Testis (tissue), 3 donors: ENCODE measurements around the gene CHCHD6. TPM values are rescaled to one million over a fixed set of nuclear protein-coding genes. Genes with fewer than 3 reads are reported as not detected.

ENCODE experiments used
- DNase-seq: peaks from one replicate; pipeline ENCODE4 v3.0.0-alpha.2; 2019
- H3K27ac ChIP-seq, 2 donors: fragments of 200-600 bp; sonication (generic); one replicate each; pipeline ENCODE4 v1.5.1; 2019
- H3K27me3 ChIP-seq: fragments of 200-600 bp; sonication (generic); one replicate; pipeline ENCODE4 v1.5.1; 2019
- H3K36me3 ChIP-seq: fragments of 200-600 bp; sonication (generic); one replicate; pipeline ENCODE4 v1.5.1; 2017; ENCODE audit warnings: low read depth; ENCODE audit errors: missing control alignments
- H3K4me1 ChIP-seq: fragments of 200-600 bp; sonication (generic); one replicate; pipeline ENCODE4 v1.5.1; 2019
- H3K4me3 ChIP-seq, 2 donors: fragments of 200-600 bp; sonication (generic); one replicate each; pipeline ENCODE4 v1.5.1; 2017 to 2019
- H3K9me3 ChIP-seq: fragments of 200-600 bp; sonication (generic); one replicate; pipeline ENCODE4 v1.5.1; 2017
- POLR2A ChIP-seq: fragments of 450-650 bp; IDR thresholded peaks from one replicate; pipeline ENCODE4 v1.6.1; 2017; ENCODE audit warnings: antibody characterized with exemption, mild to moderate bottlenecking, moderate library complexity
- WGBS, 2 donors: methylation state at CpG; one replicate each; pipeline ENCODE4 v1.1.5; 2018; 5-methylcytosine and 5-hydroxymethylcytosine counted together
- intact Hi-C: fragments of 100-400 bp; cut with DNase I; formaldehyde crosslinking; loops from one replicate; pipeline ENCODE4 v1.15.1; 2023; ENCODE audit warnings: low total_unique reads
- polyA plus RNA-seq: library from polyadenylated mRNA; stranded (reverse); fragments of 350-450 nt; fragmentation: Illumina TruSeq; extraction: RNeasy Lipid Tissue Mini Kit (QIAGEN cat#74804); gene quantifications from one replicate; pipeline ENCODE4 v1.2.3, GENCODE V29; 2014; ENCODE audit warnings: low read depth, low replicate concordance; ENCODE audit not compliant: insufficient read depth
- total RNA-seq, 2 donors: library from RNA; depleted of rRNA; stranded (reverse); fragments of >200 nt; gene quantifications; one replicate each; pipeline ENCODE4 v1.2.3, GENCODE V29; 2016
- TF ChIP-seq, protein P1 (sequence below), 3 experiments: fragments of 450-650 bp in 2 of 3; fragments of 200-600 bp in 1 of 3; sonication (generic) in 1 of 3; IDR thresholded peaks; one replicate each; pipeline ENCODE4 v1.5.1; 2016 to 2019; ENCODE audit warnings: antibody characterized with exemption in 3 of 3, mild to moderate bottlenecking in 2 of 3, moderate library complexity in 1 of 3

CHCHD6 gene
- total and polyA plus RNA-seq, 3 donors from 2014 or later = 47.6 to 84.6 (median 49.9) TPM

DNA sequence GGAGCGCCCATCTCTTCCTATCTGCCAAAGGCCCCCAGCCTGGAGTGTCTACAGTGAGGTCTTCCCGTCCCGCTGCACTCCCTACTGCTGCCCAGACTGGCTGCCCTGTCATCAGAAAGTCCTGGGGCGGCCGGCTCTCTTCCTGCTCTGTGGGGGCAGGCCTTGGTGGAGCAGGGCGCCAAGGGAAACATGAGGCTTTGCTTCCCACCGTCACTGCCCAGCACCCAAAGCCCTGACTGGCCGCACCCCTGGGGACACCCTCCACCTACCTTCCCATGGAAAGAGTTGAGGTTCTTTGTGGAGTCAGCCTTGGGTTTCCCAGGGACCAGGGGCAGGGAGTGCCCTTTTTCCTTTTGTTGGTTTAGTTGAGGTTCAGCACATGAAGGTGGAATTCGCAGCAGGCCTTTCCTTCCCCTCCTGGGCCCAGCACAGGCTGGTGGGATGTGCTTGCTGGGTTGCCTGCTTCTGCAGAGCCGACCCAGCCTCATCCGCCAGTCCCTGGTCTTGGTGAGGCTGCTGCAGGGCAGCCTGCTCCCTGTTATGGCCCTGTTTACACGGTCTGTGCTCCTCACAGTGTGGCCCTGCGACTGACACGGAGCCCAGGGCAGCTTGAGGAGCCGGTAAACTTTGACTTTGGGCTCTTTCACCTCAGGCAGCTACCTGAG lies 227.0 kb downstream of the CHCHD6 start:
- no peak overlapping the region for H3K27ac ChIP-seq
- no peaks in the 10 kb centered on the region for H3K27me3 ChIP-seq
- H3K9me3 ChIP-seq = no peaks in the 10 kb centered on the region
- H3K4me3 ChIP-seq = no peak overlapping the region
- no peaks in the 10 kb centered on the region for H3K36me3 ChIP-seq
- DNase-seq = no peak
- intact Hi-C loops = no loop called here
- peaks cover 4% of the 10 kb centered on the region for H3K4me1 ChIP-seq
- 94 to 96% methylated on average over 14 to 15 of the region's 15 CpGs for WGBS, 2 donors
- TF ChIP-seq POLR2A = no peak
- TF ChIP-seq, protein P1, sequence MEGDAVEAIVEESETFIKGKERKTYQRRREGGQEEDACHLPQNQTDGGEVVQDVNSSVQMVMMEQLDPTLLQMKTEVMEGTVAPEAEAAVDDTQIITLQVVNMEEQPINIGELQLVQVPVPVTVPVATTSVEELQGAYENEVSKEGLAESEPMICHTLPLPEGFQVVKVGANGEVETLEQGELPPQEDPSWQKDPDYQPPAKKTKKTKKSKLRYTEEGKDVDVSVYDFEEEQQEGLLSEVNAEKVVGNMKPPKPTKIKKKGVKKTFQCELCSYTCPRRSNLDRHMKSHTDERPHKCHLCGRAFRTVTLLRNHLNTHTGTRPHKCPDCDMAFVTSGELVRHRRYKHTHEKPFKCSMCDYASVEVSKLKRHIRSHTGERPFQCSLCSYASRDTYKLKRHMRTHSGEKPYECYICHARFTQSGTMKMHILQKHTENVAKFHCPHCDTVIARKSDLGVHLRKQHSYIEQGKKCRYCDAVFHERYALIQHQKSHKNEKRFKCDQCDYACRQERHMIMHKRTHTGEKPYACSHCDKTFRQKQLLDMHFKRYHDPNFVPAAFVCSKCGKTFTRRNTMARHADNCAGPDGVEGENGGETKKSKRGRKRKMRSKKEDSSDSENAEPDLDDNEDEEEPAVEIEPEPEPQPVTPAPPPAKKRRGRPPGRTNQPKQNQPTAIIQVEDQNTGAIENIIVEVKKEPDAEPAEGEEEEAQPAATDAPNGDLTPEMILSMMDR (IDR thresholded peaks at IDR 0.05) = no peak

DNA sequence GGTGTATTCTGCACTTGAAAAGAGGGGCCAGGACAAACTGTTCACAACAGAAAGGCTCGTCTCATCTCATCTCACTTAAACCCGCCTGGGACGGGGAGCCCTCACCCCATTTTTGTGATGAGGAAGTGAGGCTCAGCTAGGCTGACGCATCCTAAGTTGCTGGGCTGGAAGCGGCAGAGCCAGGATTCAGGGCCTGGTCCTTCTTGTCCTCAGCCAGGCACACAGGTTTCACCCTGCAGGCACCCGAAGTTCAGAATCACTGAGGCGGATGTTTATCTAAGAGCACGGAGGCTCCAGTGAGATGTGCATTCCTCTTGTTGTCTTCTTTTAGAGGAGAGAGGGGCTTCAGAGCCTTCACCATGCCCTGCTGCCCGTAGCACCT lies 227.8 kb downstream of the CHCHD6 start:
- intact Hi-C loops = no loop called here
- H3K4me1 ChIP-seq = peaks cover 4% of the 10 kb centered on the region
- TF ChIP-seq POLR2A = no peak
- TF ChIP-seq, protein P1 (IDR thresholded peaks at IDR 0.05) = no peak
- no peaks in the 10 kb centered on the region for H3K9me3 ChIP-seq
- no peaks in the 10 kb centered on the region for H3K27me3 ChIP-seq
- no peaks in the 10 kb centered on the region for H3K36me3 ChIP-seq
- 91 to 95% methylated on average over 9 of the region's 9 CpGs for WGBS, 2 donors
- DNase-seq = no peak
- H3K27ac ChIP-seq = no peak overlapping the region
- H3K4me3 ChIP-seq = no peak overlapping the region

GRCh38 chr3:126932188-126932931 lies 228.3 kb downstream of the CHCHD6 start:
- Histone ChIP-seq H3K27me3 (no peaks in the 10 kb centered on the region), H3K4me3 (no peak overlapping the region), H3K4me1 (no peaks in the 10 kb centered on the region), H3K9me3 (no peaks in the 10 kb centered on the region), H3K27ac (no peak overlapping the region), H3K36me3 (no peaks in the 10 kb centered on the region)
- TF ChIP-seq, protein P1 (IDR thresholded peaks at IDR 0.05) = no peak
- TF ChIP-seq POLR2A = no peak
- DNase-seq = no peak
- intact Hi-C loops = no loop called here
- 88 to 93% methylated on average over 10 to 13 of the region's 13 CpGs for WGBS, 2 donors

DNA sequence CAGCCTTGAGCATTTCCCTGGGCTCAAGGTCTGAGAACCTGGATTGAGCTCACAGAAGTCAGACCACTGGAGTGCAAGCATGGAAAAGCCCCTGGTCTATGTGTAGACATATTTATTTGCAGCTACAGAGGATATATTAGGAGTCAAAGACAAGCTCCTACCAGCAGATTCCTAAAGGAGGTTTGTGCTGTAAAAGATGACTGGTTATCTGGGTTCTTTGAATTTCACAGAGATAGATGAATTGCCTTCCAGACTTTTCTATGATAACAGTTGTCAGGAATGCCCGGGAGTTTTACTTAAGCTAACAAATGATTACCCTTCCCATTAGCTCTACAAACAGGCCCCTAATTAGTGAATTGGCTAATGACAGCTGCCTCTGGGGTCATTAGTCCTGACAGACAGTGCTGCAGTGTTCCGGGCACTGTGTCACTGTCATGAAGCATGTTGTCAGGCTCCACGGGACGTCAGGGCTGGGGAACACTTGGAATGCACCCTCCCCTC lies 230.0 kb downstream of the CHCHD6 start:
- no peak for DNase-seq
- no peak overlapping the region for H3K4me3 ChIP-seq
- no peak overlapping the region for H3K27ac ChIP-seq
- intact Hi-C loops = no loop called here
- H3K4me1 ChIP-seq = peaks cover 6% of the 10 kb centered on the region
- H3K9me3 ChIP-seq = no peaks in the 10 kb centered on the region
- 70 to 89% methylated on average over 4 of the region's 4 CpGs for WGBS, 2 donors
- no peaks in the 10 kb centered on the region for H3K27me3 ChIP-seq
- TF ChIP-seq, protein P1 (IDR thresholded peaks at IDR 0.05) = no peak
- TF ChIP-seq POLR2A = no peak
- no peaks in the 10 kb centered on the region for H3K36me3 ChIP-seq
